HL-60/S4 treated with phorbol 12-myristate 13-acetate at 8.2 ng/mL for 4 days and 3 days (cell line): Measurements from ENCODE around the gene NTM.

Source experiments
- in situ Hi-C: fragments of 300-500 bp; cut with MboI; formaldehyde crosslinking; loops from 2 replicates; pipeline ENCODE4 v1.15.0; 2022; ENCODE audit warnings: low sequenced_read_pairs

Gene NTM

DNA sequence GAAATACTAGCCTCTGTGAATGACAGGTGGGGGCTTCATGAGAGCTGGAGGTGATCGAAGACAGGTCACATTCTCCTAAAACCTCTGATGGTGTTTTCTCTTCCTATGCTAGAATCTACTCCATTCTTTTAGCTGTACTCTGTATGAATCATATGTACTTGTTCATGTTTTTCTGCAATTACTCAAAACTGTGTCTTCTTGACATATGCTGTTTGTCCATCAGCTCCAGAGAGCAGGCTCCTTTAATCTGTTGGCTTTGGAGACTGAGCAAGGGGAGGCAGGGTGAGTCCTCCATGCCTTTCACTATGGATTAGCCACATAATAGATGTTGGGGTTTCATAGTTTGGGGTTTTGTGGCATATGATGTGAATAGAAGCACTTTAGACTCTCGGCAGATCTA lies 598.8 kb downstream of the NTM start:
- in situ Hi-C loops, result no loop called here

DNA sequence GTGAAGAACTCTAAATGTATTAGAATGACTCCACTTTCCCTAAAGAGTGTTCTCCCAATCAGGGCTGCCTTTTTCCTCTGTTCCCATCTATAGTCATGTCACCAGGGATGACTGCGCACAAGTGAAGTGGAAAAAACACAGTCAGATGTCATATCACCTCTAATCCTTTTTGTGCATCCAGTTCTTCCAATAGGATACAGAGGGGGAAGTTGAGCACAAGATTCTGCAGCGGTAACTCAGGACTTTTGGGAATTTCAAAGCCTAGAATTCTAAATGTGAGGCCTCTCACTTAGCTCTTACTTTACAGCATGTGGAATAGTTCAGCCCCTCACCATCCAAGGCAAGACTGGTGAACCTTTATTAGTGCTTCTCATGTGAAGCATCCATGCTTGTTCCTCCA lies 602.6 kb downstream of the NTM start:
- in situ Hi-C loops, result no loop called here

DNA sequence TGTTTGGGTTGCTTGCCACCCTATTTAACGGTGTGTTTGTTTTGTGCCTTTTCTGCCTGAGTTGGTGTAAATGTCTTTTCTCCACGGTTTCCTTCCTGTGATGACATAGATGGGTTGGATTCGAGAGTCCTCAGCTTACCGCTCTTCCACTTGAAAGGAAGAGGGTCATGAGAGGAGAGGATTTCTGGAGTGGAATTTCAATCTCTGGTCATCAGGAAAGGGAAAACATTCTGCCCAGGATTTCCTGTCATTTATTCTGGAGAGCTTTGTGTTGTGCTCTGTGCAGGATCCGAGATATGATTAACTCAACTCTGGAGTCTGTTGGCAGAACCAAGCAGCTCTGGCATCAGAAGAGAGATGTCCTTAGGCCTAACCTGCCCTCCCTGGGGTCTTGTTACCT lies 605.2 kb downstream of the NTM start:
- in situ Hi-C loops, result no loop called here

DNA sequence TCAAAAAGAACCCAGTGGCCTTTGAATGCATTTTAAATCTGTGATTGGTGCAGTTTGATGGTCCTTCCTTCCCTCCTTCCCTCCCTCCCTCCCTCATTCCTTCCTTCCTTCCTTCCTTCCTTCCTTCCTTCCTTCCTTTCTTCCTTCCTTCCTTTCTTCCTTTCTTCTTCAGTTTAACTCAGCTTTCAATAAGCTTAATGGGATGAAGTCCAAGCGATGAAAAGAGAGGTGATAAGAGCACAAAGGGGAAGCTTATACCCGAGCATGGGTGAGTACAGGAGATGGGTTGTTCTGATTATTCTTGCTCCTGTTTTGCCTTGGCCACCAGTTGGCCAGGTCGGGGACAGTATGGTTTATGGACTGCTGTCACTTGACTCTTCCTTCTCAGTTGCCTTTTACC lies 605.6 kb downstream of the NTM start:
- in situ Hi-C loops, result no loop called here

DNA sequence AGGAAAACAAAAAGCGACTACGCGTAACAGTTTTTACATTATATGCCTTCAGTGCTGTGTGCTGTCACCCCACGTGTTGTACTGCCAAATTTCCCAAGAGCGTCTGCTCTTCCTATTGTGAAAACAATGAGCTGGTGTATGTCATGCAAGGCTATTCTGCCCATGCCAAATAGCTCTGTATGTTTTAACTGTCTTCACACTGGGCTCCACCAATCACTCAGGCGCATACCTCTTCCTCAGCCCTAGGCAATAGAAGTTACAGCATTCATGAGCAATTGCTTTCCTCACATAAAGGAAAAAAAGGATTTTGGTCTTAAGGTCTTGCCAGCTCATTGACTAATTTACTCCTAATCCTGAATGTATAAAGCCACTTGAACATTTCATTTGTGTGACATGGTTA lies 606.8 kb downstream of the NTM start:
- in situ Hi-C loops, result no loop called here

DNA sequence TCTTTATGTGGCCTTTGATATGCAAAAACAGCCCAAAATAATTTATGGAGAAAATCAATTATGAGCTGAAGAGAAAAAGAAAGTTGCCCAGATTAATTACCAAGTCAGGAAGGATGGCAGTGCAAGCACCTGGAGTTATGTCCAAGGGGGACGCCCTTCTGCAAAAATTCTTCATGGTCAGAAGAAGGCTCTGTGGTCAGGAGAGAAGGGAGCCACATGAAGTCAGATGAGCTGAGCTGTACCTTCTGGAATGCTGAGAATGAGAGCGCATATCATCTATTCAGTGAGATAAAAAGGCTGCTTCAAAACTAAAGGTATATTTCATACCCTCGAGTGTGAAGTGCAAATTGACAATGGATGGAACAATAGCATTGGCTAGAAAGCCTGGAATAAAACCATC lies 607.4 kb downstream of the NTM start:
- in situ Hi-C loops, result no loop called here

DNA sequence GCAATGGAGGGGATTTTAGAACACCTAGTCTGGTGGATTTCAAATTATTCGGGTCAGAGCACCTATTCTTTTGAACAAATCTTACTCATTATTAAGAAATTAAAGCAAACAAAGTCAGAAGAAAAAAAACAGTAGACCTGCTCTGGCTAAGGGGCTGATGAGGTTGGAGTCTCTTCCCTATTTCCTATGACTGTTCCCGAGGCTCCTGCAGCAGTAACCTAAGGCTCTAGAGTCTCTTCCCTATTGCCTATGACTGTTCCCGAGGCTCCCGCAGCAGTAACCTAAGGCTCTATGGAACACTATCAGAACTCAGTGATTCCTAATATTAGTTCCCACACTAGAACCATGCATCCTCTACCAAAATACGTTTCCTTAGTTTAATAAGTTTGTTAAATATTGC lies 607.9 kb downstream of the NTM start:
- in situ Hi-C loops, result no loop called here

DNA sequence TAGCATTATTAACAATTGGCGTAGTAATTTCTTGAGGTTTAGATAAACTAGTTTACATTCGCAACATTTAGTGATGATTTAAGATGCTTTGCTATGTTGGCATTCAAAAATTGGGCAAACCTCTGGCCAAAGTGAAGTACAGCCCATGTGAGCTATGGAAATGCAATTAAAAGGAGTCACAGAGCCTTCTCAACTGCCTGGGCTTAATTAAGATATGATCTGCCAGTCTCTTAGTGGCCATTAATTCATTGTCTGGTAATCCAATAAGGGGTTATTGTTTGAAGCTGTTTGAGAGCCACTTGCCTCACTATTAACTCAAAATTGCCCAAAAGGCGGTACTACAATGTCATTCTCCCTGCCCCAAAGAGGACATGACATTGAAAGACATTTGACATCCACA lies 608.9 kb downstream of the NTM start:
- in situ Hi-C loops, result no loop called here

DNA sequence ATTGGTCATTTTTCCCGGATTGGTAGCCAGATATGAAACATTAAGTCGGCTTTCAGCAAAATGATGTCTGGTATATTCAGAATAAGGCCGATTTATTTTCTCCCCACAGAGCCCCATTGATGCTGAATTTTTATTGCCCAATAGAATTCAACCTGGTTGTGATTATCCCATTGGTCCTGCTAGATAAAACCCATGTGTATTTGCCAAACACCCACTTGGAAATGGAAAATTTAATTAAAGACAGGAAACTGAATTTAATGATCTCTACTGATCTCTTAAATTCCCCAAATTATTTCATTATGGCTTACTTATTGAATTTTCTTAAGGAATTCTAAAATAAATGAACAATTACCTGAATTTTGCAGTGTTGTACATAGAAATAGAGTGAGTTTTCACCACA lies 609.8 kb downstream of the NTM start:
- in situ Hi-C loops, result no loop called here

DNA sequence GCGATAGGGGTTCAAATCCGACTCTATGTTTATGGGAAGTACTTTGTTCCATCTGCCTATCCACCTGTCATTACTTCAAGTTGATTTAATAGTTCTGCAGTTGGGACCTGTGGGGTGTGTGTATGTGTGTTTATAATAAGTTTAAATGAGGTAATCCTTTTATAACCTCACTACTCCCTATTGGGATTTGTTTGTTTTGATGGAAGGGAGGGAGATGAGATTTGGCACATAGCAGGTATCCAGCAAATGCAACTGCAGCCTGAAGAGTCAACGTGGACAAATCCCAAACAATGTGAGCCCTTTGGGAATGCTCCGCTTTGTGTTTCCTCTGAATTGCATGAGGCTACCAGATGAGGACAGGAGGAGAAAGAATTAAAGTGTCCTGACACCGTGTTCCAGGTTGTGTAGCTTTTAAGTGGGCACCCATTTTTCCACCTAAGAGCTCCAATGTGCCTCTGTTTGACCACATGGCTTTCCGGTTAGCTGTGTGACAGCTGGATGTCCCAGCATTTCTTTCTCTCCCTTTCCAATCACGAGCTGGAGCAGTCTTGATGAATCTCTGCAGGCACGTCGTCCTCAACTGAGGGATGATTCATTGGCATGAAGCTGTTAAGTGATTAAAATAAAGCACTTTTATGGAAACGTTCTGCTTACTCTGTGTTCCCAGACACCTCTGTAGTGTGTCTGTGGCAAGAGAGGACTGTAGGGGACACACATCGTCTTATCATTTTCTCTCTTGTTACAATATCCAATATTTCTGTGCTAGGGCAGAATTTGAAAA lies 610.7 kb downstream of the NTM start:
- in situ Hi-C loops, result no loop called here

DNA sequence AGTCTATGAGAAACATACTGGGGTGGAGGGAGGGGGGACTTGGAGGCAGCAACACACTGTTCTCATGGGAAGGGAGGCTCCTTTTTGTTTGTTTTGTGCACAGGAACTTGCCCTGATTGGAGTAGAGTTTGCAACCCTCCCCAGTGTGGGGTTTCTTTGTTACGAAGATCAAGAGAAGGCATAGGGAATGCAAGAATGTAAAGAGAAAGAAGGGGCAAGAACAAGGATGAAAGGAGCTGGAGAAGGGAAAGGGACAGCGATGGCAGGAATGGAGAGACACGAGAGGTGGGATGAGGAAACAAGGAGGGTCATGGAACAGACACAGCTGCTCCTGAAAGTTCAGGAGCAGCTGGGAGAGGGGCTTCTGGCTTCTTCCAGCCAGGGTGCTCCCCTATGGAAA lies 611.7 kb downstream of the NTM start:
- in situ Hi-C loops, result no loop called here

DNA sequence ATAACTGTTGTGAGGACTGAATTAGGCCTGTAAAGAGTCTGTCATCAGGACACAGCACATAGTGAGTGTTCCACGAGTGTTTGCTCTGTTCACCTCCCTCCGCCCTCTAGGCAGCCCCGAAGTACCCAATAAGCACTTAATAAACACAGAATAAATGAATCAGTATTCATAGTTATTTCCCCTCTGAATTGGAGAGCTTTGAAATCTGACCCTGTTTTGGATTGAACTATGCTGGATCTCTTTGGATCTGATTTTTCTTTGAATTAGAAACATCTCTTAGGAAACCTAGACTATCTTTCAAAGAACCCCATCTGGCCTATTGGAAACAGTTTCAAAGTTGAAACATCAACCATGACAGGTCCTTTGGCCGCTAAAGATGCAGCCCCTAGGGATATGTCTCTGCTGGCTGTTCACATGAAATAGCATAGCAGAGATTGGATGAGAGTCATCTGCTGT lies 615.5 kb downstream of the NTM start:
- in situ Hi-C loops, result no loop called here

DNA sequence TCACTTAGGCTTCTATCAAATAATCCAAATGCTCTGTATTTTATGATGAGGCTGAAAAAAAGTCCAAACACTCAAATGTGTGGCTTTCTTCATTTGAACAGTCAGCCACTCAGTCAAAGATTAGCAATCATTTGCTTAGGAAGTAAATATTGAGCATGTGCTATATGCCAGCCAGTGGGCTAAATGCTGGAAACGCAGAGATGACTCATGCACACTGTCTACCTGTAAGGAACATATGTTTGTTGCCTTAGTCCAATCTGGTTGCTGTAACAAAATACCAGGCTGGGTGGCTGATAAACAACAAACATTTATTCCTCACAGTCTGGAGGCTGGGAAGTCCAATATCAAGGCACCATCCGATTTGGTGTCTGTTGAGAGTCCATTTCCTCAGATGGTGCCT lies 617.3 kb downstream of the NTM start:
- in situ Hi-C loops, result no loop called here

DNA sequence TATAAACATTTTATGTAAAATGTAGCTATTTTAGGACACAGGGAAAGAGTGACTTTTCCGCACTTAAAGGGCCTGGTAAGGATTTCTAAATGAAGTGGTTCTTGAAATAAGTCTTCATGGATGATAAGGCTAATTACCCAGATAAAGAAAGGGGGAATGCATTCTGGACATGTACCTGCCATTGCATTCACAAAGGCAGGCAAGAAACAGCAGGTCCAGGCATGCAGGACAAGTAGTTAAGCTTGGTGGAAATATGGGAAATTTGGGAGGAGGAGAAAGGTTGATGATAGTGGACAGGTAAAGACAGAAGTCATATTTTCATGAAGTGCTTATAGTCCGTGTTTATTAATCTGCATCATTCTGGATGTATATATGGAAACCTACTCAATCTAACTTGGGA lies 621.2 kb downstream of the NTM start:
- in situ Hi-C loops, result no loop called here

DNA sequence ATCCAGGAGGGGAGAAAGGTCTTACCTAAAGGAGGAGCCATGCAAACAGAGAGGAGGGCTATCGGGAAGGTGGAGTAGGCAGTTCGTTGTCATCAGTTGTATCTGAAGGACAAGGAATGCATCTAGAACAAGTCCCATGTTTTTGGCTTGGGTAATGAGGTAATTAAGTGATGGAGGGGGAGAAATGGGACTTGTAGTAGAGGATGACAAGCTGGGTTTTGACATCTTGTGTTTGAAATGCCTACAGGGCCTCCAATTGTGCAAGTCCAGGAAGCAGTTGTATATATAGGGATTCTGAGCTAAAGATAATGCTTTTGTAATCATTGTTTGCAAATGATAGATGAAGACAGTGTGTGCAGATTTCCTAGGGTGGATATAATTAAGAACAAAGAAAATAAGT lies 622.8 kb downstream of the NTM start:
- in situ Hi-C loops, result no loop called here

DNA sequence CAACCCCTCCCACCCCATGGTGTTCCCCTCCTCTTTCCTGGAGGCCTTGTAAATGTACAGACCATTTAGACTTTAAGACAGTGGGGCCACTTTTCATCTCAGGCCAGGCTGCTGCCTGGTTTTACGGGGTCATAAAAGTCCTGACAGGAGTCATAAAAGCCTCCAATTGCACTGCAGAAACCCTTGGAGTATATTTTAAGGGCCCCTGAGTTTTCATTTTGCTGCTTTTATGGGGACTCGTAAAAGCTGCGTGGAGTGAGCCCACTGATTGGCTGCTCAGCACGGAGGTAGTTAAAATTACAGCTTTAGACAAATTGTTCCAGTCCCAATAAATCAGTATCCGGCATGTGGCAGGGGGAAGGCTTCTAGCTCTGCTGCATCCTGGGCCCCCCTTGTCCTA lies 627.6 kb downstream of the NTM start:
- in situ Hi-C loops, result no loop called here

DNA sequence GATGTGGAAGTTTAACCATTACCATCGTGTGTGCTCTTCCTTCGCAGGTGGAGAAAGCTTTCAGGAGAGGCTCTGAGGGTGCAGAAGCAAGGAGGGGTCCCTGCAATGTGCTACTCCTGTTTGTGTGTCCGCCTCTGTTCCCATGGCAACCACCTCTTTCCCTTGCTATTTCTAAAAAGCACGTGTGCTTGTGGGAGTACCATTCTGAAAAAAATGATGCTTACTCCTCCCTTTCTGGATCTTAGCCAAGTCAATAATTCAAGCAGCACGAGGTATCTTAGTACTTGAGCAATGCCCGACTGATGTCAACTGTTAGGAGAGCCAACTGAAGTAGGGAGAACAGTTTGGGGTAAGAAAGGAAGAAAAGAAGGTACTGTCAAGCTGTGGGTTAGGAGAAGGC lies 628.7 kb downstream of the NTM start:
- in situ Hi-C loops, result no loop called here

DNA sequence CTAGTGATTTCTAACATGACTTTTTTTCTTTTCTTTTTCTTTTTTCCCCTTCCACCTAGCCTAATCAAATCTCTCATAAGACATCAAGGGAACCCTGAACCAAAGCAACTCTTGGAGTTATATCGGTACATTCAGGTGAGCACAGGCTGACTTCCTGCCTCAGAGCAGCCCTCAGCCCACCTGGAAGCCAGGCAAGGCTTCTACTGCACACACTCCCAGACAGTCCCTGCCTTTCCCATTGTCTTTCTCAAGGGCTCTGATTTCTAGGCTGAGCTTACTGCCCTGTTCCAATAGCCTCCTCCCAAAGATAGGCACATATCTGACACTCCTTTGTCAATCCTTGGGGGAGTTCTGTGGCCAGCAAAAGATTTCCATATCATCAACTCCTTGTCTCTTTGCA lies 629.5 kb downstream of the NTM start:
- in situ Hi-C loops, result no loop called here

DNA sequence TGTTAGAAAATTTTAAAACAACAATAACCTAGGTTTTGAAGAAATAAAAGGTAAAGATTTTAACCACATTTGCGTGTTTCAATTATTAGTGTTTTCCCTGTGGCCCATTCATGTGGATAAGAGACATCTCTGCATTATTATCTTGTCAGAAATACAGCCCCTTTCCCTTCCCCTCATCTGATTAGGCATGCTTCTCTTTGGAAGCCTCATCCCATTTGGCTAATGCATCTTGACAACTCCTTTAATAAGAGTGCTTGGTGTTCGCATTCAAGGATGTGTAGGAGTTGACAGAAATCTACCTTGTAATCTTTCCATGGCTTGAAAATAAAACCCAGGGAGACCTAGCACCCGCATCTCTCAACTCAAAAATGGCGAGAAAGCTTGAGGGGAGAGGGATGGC lies 635.5 kb downstream of the NTM start:
- in situ Hi-C loops, result no loop called here

DNA sequence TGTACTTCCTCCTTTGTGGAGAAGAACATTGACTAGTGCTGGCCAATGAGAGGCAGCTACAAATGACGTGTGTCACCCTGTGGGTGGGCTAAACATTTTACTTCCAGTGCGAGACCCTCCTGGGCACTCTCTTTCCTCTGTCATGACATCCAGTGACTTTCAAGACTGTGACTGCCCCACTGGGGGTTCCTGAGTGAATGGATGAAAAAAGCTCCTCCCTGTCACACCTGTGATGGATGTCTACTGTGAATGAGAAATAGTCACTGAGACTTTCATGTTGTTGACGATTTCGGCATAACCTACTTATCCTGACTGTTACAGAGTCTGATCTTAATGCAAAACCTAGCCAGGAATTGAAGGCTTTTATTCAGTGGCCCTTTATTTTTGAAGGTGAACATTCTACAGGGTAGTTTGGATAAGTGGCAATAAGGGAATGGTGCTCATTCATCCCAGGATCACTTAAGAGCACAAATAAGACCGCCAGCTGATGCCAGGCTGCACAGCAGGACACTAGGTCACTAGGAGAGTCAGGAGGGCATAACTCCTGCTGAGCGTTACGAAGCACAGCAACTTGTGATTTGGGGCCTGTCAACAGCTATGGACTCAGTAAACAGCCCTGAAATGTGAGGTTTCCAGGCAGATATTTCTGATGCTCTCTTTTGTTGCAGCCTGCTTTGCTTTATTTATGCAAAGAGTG lies 636.6 kb downstream of the NTM start:
- in situ Hi-C loops, result no loop called here

DNA sequence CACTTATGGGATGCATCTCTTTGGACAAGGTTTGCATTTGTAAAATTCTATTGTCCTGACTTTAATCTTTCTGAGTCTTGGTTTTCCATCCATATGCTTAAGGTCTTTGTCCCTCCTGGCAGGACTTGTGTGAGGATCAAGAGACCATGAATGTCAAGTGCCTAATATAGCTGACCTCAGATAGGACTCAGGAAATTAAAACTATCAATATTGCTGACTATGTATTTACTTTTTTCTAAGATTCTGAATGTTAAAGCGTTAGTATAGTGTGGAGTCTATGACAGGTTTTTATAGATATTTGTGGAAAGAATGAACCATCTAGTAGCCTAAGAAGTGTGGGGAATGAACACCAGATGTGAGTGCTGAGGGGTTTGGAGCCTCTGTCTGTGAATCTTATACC lies 637.8 kb downstream of the NTM start:
- in situ Hi-C loops, result no loop called here

DNA sequence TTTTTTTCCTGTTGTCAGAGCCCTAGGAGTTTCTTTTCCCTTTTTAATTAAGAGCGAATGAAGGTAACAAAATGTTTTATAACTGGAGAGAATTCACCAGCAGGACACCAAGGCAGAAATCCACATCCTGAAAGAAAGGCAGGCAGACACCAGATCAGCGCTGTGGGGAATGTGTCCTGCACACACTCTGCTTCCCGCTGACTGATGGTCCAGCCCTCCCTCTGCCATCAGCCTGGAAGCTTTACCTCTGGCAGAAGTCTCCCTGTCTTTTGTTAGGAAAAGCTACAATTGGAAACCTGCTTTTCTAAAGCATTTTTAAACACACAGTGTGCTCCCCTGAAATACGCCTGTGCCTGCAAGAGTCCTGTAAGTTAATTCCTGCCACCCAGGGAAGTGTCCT lies 638.5 kb downstream of the NTM start:
- in situ Hi-C loops, result no loop called here

DNA sequence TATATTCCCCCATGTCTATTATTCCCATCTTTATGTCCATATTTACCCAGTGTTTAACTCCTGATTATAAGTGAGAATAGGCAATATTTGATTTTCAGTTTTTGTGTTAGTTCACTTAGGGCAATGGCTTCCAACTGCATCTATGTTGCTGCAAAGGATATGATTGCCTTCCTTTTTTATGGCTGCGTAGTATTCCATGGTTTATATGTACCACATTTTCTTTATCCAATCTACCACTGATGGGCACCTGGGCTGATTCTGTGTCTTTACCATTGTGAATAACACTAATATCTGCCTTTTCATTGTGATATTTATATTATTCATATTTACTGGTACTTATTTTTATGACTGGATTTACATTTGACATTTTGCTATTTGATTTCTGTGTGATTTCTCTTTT lies 649.6 kb downstream of the NTM start:
- in situ Hi-C loops, result no loop called here
